Measurements from ENCODE around the gene TMEM270.
"Not testable (repeated sequence)": the region's sequence is repeated elsewhere in the genome, so short reads cannot be mapped to it uniquely, and the experiment has no call there.

Gene TMEM270

GRCh38 chr7:73852500-73852899, 8.5 kb upstream of the TMEM270 start:
- no peak for DNase-seq (ENCODE audit: low read depth in 2 of 2)

- no peak for DNase-seq (ENCODE audit: low read depth in 2 of 2)
Measured at GRCh38 chr7:73856941-73857340, 4.0 kb upstream of the TMEM270 start.

GRCh38 chr7:73858807-73859206, 2.2 kb upstream of the TMEM270 start:
- no peak for DNase-seq (ENCODE audit: low read depth in 2 of 2)

DNA sequence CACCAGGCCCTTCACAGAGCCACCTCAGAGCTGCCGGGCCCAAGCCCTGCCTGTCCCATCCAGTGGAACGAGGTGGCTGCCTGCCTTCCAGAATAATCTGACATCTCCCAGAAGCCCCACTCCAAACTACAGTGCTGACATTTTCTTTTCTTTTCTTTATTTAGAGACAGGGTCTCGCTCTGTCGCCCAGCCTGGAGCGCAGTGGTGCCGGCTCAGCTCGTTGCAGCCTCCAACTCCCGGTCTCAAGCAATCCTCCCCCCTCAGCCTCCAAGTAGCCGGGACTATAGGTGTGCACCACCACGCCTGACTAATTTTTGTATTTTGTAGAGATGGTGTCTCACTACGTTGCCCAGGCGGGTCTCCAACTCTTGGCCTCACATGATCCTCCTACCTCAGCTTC, 346 bp downstream of the TMEM270 start:
- DNase-seq (ENCODE audit: low read depth in 2 of 2) = no peak

DNA sequence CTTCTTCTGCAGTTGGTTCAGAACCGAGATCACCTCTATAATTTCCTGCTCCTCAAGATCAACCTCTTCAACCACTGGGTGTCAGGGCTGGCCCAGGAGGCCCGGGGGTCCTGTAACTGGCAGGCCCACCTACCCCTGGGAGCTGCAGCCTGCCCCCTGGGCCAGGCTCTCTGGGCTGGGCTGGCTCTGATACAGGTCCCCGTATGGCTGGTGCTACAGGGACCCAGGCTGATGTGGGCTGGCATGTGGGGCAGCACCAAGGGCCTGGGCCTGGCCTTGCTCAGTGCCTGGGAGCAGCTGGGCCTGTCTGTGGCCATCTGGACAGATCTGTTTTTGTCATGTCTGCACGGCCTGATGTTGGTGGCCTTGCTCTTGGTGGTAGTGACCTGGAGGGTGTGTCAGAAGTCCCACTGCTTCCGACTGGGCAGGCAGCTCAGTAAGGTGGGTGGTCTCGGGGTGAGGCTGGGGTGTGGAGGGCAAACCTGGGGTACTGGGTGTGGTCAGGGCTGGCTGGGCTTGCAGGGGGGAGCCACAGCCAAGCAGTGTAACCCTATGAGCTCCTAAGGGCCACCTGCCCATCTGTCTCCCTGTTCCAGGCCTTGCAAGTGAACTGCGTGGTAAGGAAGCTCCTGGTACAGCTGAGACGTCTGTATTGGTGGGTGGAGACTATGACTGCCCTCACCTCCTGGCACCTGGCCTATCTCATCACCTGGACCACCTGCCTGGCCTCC, 4.2 kb downstream of the TMEM270 start:
- DNase-seq (ENCODE audit: low read depth in 2 of 2) = no peak

GRCh38 chr7:73865738-73866445, 4.9 kb downstream of the TMEM270 start:
- DNase-seq (ENCODE audit: low read depth in 2 of 2) = no peak

DNA sequence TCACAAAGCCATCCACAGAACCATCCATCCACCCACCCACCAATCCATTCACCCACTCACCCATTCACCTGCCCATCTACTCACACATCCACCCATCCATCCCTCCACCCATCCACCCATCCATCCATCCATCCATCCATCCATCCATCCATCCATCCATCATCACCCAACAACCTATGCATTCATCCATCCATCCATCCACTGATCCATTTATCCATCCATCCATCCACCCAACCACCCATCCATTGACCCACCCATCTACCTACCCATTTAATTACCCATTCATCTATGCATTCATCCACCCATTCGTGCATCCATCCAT, 5.4 kb downstream of the TMEM270 start:
- no peak for DNase-seq (ENCODE audit: low read depth in 2 of 2)

- no peak for DNase-seq (ENCODE audit: low read depth in 2 of 2)
Measured at GRCh38 chr7:73869011-73869798, 8.2 kb downstream of the TMEM270 start.

- DNase-seq (ENCODE audit: low read depth in 2 of 2) = no peak
Measured at GRCh38 chr7:73870041-73870492, 9.1 kb downstream of the TMEM270 start.

DNA sequence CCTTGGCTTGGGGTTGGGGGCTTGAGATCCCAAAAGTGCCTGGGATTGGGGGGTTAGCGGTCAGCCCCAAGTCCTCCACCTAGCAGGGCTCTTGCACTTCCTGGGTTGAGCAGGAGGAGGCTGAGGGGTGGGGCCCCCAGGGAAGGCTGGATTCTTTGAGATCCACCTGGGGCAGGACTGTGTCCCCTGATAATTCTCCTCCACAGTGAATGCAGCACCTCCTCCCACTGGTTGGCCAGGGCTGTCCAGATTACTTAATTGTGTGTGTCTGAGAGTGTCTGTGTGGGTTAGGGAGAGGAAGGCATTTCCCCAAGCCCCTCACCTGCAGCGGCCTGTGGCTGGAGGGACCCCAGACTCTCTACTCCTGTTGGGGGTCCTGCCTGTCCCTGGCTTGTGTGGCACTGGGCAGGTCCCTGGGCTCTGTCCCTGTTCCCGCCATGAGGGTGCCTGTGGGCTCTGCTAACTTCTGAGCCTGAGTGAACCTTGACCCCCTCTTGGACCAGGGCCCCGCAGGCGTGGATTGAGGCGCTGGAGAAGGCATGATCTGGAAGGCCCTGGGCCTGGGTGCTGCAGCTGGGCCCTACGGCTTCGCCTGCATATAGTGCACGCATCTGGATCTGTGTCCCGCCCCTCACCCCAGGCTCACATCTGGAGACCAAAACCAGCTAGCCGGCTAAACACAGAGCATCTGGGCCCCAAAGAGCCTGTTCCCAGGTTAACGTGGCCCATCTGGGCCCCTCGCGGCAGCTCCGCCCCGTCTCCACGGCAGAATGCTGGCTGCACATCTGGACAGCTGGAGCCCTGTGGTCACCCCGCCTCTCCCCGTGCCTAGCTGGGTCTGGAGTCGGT, 10.4 kb downstream of the TMEM270 start:
- no peak for DNase-seq (ENCODE audit: low read depth in 2 of 2)

DNA sequence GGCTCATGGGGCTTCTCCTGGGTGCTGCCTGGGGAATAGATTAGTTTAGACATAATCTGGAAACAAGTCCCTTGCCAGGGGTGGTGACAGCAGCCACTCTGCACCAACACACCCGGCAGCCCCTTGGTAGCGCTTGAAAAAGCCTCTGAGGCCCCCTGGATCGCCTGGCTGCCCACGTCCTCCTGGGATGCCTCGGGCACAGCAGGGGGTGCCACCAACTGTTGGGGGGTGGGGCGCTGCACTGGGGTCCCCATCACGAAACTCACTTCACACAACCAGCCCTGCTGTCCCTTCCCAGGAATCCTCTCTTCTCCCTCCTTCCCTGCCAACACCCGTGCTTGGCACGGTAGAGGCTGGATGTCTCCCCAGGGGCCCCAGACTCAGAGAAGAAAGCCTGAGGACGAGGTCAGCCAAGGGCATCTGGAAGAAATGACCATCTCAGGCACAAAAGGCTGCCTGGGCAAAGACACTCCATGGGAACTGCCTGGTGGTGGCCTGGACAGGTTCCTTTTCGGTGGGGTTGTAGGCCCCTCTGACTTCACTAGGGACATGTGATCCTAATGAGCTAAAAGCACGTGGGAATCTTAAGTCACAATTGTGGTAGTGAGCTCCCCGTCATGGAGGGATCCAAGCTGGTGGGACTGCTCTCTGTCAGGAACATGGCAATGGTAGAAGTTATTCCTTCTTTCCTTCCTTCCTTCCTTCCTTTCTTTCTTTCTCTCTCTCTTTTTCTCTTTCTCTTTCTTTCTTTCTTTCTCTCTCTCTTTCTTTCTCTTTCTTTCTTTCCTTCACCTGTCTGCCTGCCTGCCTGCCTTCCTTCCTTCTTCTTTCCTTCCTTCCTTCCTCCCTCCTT, 11.3 kb downstream of the TMEM270 start:
- no peak for DNase-seq (ENCODE audit: low read depth in 2 of 2)

GRCh38 chr7:73876361-73876760, 15.4 kb downstream of the TMEM270 start:
- no peak for DNase-seq (ENCODE audit: low read depth in 2 of 2)

DNA sequence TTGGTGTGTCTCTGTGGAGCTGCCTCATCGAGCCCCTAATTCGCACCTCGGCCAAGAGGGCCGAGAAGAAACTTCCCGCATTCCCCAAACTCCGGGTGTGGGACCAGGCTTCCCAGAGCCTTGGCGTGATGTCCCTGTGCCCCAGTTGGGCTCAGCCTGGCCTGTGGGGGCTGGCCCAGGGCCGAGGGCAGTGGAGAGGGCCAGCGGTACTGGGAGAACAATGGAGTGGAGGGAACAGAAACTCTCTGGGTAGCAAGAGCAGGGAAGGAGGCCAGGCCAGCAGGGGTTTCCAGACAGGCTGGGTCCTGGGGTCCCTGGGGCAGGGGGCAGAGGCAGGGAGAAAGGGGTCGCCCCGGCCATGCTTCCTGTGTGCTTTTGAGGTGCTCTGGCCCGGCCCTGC, 16.0 kb downstream of the TMEM270 start:
- no peak for DNase-seq (ENCODE audit: low read depth in 2 of 2)

DNA sequence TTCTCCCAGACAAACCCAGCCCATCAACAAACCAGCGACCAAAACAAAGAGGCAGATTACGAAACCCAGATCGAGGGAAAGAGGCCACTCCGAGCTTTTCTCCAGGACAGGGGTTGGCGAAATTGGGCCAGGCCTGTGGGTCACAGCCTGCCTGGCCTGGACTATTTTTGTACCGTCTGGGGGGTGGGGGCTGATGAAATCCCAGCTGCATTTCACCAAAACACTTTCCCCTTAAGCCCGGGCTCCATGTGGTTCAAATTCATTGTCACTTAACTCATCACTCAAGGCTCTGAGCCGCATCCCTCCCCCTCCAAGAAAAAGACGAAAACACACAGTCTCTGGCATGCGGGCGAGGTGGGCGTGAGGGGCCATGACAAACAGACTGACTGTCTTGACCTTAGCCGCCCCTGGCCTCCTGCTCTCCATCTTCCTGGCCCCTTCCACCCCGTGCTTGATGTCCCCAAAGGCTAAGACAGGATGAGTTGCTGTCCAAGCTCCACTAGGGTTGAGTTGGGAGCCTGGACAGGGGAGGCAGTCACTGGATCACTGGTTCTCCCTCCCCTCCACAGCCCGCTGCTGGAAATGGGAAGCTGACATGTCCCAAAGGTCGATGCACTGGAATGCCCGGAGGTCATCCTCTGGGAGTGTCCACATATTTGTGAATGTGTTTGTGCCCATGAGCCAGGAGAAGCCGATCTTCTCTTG, 19.2 kb downstream of the TMEM270 start:
- DNase-seq (ENCODE audit: low read depth in 2 of 2) = no peak

DNA sequence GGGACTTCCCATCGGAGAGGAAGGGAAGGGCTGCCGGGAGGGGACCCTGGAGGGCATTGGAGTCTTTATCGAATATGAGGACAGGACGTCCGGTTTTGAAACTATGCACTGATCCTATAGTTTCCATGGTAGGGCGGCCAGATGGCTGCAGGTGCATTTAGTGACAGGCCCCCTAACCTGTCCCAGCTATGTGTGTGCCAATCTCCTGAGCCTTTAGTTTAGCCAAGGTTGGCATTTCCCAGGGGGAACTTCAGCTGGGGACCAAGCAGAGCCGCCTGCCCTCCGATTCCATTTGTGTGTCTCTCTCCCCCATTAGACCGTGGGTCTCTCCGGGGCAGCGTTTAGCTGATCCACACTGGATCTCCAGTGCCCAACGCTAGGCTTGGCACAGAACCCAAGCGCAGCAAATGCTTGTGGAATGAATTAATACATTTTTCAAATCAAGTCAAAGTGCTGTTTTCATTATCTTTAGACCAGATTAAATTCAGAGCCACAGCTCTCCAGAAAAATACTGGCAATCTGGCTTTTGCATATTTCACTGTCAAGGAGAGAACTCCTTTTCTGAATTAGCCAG, 19.9 kb downstream of the TMEM270 start:
- no peak for DNase-seq (ENCODE audit: low read depth in 2 of 2)

GRCh38 chr7:73881352-73882046, 20.5 kb downstream of the TMEM270 start:
- DNase-seq (ENCODE audit: low read depth in 2 of 2) = no peak

- DNase-seq (ENCODE audit: low read depth in 2 of 2) = no peak
Measured at GRCh38 chr7:73882047-73882402, 21.1 kb downstream of the TMEM270 start.

- DNase-seq (ENCODE audit: low read depth in 2 of 2) = not testable (repeated sequence)
Measured at GRCh38 chr7:73884867-73885422, 24.0 kb downstream of the TMEM270 start.

DNA sequence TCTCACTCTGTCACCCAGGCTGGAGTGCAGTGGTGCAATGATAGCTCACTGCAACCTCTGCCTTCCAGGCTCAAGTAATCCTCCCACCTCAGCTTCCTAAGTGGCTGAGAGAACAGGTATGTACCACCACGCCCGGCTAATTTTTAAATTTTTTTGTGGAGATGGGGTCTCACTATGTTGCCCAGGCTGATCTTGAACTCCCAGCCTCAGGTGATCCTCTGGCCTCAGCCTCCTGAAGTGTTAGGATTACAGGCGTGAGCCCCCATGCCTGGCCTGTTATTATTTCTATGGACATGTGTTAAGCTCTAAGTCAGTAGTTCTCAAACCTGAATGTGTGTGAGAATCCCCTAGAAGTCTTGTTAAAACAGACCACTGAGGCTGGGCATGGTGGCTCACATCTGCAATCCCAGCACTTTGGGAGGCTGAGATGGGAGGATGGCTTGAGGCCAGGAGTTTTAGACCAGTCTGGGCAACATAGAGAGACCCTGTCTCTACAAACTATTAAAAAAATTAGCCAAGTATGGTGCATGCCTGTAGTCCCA, 24.5 kb downstream of the TMEM270 start:
- DNase-seq (ENCODE audit: low read depth in 2 of 2) = no peak

All from stimulated activated CD4-positive, alpha-beta T cell treated with anti-CD3 and anti-CD28 coated beads, Interleukin-12 subunit alpha, Interleukin-12 subunit beta, amount 100 ng/mL, for 24 hours (primary cell).